Measurements from ENCODE around the gene KCNJ10.

The KCNJ10 gene

GRCh38 chr1:159980076-159980475 is 89.9 kb downstream of the KCNJ10 start:
- no peak for DNase-seq (ENCODE audit: insufficient read length)
- no peak for FAIRE-seq
- TF ChIP-seq POLR2AphosphoS5 (IDR thresholded peaks at IDR 0.05; ENCODE audit: low read depth, low read length) (no peak), TAF1 (IDR thresholded peaks at IDR 0.05; ENCODE audit: borderline replicate concordance, low read depth, low read length) (no peak), POLR2A (IDR thresholded peaks at IDR 0.05; ENCODE audit: low read depth, low read length) (no peak)

- no peak for FAIRE-seq
- no peak for DNase-seq (ENCODE audit: insufficient read length)
- TF ChIP-seq TAF1 (IDR thresholded peaks at IDR 0.05; ENCODE audit: borderline replicate concordance, low read depth, low read length) (no peak), POLR2A (IDR thresholded peaks at IDR 0.05; ENCODE audit: low read depth, low read length) (no peak), POLR2AphosphoS5 (IDR thresholded peaks at IDR 0.05; ENCODE audit: low read depth, low read length) (no peak)
Observed at GRCh38 chr1:159979257-159979656, 90.7 kb downstream of the KCNJ10 start.

DNA sequence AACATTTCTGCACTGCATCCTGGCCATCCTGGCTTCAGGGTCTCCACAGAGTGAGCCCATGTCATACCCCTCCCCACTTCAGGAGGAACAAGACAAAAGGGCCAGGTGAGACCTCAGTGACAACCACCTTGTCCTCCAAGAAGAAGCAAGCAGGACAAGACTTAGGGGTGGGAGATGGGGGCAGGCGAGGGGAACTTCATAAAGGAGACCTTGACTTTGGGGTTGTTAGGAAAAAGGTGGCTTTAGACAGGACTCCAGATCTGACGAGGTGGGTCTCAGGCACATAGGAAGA is 91.9 kb downstream of the KCNJ10 start:
- DNase-seq (ENCODE audit: insufficient read length) (no peak), FAIRE-seq (no peak)
- TF ChIP-seq POLR2A (IDR thresholded peaks at IDR 0.05; ENCODE audit: low read depth, low read length): no peak
- TF ChIP-seq POLR2AphosphoS5 (IDR thresholded peaks at IDR 0.05; ENCODE audit: low read depth, low read length): no peak
- TF ChIP-seq TAF1 (IDR thresholded peaks at IDR 0.05; ENCODE audit: borderline replicate concordance, low read depth, low read length): no peak

GRCh38 chr1:159977364-159978106 is 92.4 kb downstream of the KCNJ10 start:
- no peak for FAIRE-seq
- no peak for DNase-seq (ENCODE audit: insufficient read length)
- no peak for TF ChIP-seq TAF1 (IDR thresholded peaks at IDR 0.05; ENCODE audit: borderline replicate concordance, low read depth, low read length)
- no peak for TF ChIP-seq POLR2A (IDR thresholded peaks at IDR 0.05; ENCODE audit: low read depth, low read length)
- TF ChIP-seq POLR2AphosphoS5 (IDR thresholded peaks at IDR 0.05; ENCODE audit: low read depth, low read length): no peak

DNA sequence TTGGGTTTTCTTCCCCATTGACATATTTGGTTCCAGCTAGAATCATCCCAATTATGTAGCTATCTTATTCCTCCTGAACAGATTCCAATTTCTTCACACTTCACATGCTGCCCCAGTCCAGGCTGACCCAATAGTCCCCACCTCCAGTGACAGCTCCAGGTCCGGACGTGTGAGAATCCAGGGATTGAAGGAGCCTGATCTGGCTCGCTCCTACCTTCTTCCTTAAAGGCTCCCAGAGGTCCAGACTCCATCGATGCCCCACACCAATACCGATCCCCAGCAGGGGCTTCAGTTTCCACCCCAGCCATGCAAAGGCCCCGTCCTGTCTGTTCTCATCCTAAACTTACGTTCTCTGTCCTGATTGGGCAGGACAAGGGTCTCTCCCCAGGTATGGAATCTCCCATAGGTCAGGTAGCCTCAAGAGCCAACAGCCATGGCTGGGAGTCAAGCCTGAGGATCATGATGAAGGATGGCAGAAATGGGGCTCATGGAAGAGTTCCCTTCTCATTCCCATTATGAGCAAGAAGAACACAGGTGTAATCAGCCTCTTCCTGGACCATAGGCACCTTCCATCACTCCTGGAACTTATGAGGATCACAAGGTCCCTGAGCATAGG is 95.5 kb downstream of the KCNJ10 start:
- no peak for TF ChIP-seq POLR2AphosphoS5 (IDR thresholded peaks at IDR 0.05; ENCODE audit: low read depth, low read length)
- TF ChIP-seq TAF1 (IDR thresholded peaks at IDR 0.05; ENCODE audit: borderline replicate concordance, low read depth, low read length): no peak
- TF ChIP-seq POLR2A (IDR thresholded peaks at IDR 0.05; ENCODE audit: low read depth, low read length): no peak
- DNase-seq (ENCODE audit: insufficient read length) (no peak), FAIRE-seq (no peak)

DNA sequence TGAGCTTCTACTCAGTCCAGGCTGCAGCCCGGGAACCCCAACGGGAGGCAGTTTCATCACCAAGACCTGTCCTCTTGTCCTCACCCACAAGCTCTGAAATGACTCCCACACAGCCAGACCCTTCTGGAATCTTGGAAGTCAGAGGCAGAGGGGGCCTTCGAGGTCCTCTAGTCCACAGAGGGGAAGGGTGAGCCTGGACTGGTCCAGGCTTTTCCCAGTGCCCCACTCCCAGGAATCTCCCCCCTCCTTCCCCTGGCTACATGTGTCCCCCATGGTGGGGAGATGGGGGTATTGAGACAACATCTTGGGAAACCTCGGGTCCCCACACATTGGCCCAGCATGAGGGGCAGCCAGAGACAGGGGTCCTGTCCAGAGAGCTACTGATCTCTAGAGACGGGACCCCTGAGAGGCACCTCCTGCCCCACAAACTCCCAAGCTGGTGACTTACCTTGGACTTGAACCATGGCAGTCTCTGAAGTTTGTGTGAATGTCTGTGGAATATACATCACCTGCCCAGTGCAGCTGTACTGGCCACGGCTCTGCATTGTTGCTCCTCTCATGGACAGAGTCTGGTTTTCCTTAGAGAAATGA is 96.5 kb downstream of the KCNJ10 start:
- FAIRE-seq: no peak

DNA sequence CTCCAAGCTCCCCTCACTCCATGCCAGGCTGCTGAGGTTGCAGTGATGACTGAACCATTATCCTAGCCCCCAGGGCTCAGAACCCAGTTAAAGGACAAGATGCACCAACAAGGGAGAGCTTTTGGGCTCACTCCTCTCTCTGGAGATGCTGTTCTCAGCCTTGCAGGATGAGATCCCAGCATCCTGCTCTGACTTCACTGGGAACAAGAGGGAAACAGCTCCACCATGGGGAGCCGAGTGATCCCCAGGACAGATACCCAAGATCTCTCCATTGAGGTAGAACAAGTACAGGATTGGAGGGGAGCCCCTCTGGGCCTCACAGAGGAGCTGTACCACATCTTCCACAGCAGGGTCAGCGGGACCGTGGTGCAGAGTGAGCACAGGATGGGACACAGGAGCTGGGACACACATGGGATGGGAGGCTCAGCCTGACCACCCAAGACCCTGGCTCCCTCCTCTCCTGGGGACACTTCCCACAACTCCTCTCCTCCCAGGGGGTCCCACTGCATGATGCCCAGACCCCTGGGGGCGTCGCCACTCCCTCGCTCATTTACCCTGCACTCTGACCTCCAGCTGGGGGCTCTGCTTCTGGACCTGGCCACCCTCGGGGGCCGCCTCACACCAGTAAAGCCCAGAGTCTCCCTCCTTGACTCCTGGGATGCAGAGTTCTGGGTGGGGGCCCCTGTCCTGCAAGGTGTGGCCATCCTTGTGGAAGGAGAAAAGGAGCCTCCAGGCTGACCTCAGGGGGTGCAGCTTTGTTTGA is 97.3 kb downstream of the KCNJ10 start:
- DNase-seq (ENCODE audit: insufficient read length) (no peak), FAIRE-seq (no peak)
- TF ChIP-seq POLR2AphosphoS5 (IDR thresholded peaks at IDR 0.05; ENCODE audit: low read depth, low read length): no peak
- no peak for TF ChIP-seq POLR2A (IDR thresholded peaks at IDR 0.05; ENCODE audit: low read depth, low read length)
- TF ChIP-seq TAF1 (IDR thresholded peaks at IDR 0.05; ENCODE audit: borderline replicate concordance, low read depth, low read length): no peak

More for the DNA sequence above, 96.5 kb downstream of the KCNJ10 start:
- DNase-seq (ENCODE audit: insufficient read length): no peak
- TF ChIP-seq POLR2A (IDR thresholded peaks at IDR 0.05; ENCODE audit: low read depth, low read length): no peak
- TF ChIP-seq TAF1 (IDR thresholded peaks at IDR 0.05; ENCODE audit: borderline replicate concordance, low read depth, low read length): no peak
- no peak for TF ChIP-seq POLR2AphosphoS5 (IDR thresholded peaks at IDR 0.05; ENCODE audit: low read depth, low read length)

GRCh38 chr1:159970932-159971342 is 99.0 kb downstream of the KCNJ10 start:
- TF ChIP-seq POLR2AphosphoS5 (IDR thresholded peaks at IDR 0.05; ENCODE audit: low read depth, low read length) (no peak), TAF1 (IDR thresholded peaks at IDR 0.05; ENCODE audit: borderline replicate concordance, low read depth, low read length) (no peak), POLR2A (IDR thresholded peaks at IDR 0.05; ENCODE audit: low read depth, low read length) (no peak)
- DNase-seq (ENCODE audit: insufficient read length) (no peak), FAIRE-seq (no peak)

- FAIRE-seq (no peak), DNase-seq (ENCODE audit: insufficient read length) (no peak)
- TF ChIP-seq POLR2A (IDR thresholded peaks at IDR 0.05; ENCODE audit: low read depth, low read length): no peak
- TF ChIP-seq TAF1 (IDR thresholded peaks at IDR 0.05; ENCODE audit: borderline replicate concordance, low read depth, low read length): no peak
- no peak for TF ChIP-seq POLR2AphosphoS5 (IDR thresholded peaks at IDR 0.05; ENCODE audit: low read depth, low read length)
Observed at GRCh38 chr1:159968901-159969300, 101.1 kb downstream of the KCNJ10 start.

DNA sequence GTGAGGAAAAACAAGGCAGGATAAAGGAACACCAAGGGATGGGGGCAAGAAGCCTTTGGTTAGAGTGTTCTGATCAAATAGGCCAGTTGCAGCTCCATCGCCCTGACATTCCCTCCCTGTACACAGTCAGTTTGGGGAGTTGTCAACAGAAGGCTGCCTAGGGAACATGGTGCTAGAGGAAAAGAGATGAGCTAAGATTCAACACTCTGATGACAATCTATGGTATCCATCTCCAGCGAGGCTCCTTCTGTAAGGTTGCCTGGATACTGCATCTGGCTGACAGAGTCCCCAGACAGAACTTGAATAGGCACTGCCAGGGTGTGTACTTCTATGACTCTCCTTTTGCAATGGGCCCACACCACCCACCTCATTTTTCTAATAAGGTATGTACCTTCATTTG is 104.7 kb downstream of the KCNJ10 start:
- DNase-seq (ENCODE audit: insufficient read length) (no peak), FAIRE-seq (no peak)
- TF ChIP-seq TAF1 (IDR thresholded peaks at IDR 0.05; ENCODE audit: borderline replicate concordance, low read depth, low read length) (no peak), POLR2A (IDR thresholded peaks at IDR 0.05; ENCODE audit: low read depth, low read length) (no peak), POLR2AphosphoS5 (IDR thresholded peaks at IDR 0.05; ENCODE audit: low read depth, low read length) (no peak)

GRCh38 chr1:159964144-159964543 is 105.8 kb downstream of the KCNJ10 start:
- DNase-seq (ENCODE audit: insufficient read length) (no peak), FAIRE-seq (no peak)
- TF ChIP-seq TAF1 (IDR thresholded peaks at IDR 0.05; ENCODE audit: borderline replicate concordance, low read depth, low read length): no peak
- TF ChIP-seq POLR2AphosphoS5 (IDR thresholded peaks at IDR 0.05; ENCODE audit: low read depth, low read length): no peak
- TF ChIP-seq POLR2A (IDR thresholded peaks at IDR 0.05; ENCODE audit: low read depth, low read length): no peak
